Smooth muscle cell (in vitro differentiated cells): ENCODE measurements around the gene ADD1. TPM values are rescaled to one million over a fixed set of nuclear protein-coding genes. Genes with fewer than 3 reads are reported as not detected.

Experiments used
- DNase-seq: peaks from one replicate; lab custom pipeline; 2025; ENCODE audit not compliant: unreplicated experiment; lab: John Stamatoyannopoulos, UW
- H2AFZ ChIP-seq: fragments of 200-600 bp; sonication (generic); 2 replicates; pipeline ENCODE4 v1.6.0; 2016; ENCODE audit warnings: antibody characterized with exemption, low read depth, mild to moderate bottlenecking
- H3F3A ChIP-seq: fragments of 200-600 bp; sonication (generic); 2 replicates; pipeline ENCODE4 v1.6.0; 2017; ENCODE audit warnings: antibody characterized with exemption, low read depth
- H3K27ac ChIP-seq: fragments of 200-600 bp; sonication (generic); 2 replicates; pipeline ENCODE4 v1.5.1; 2016; ENCODE audit warnings: low read depth, mild to moderate bottlenecking
- H3K27me3 ChIP-seq: fragments of 200-600 bp; sonication (generic); 2 replicates; pipeline ENCODE4 v1.6.1; 2016; ENCODE audit warnings: low read depth, mild to moderate bottlenecking
- H3K36me3 ChIP-seq: fragments of 200-600 bp; sonication (generic); 2 replicates; pipeline ENCODE4 v1.5.1; 2016; ENCODE audit warnings: low read depth
- H3K4me1 ChIP-seq: fragments of 200-600 bp; sonication (generic); 2 replicates; pipeline ENCODE4 v1.5.1; 2016; ENCODE audit warnings: low read depth
- H3K4me2 ChIP-seq: fragments of 200-600 bp; sonication (generic); 2 replicates; pipeline ENCODE4 v1.6.0; 2016; ENCODE audit warnings: mild to moderate bottlenecking
- H3K4me3 ChIP-seq: fragments of 200-600 bp; sonication (generic); 2 replicates; pipeline ENCODE4 v1.5.1; 2016; ENCODE audit warnings: mild to moderate bottlenecking
- H3K79me2 ChIP-seq: fragments of 200-600 bp; sonication (generic); 2 replicates; pipeline ENCODE4 v1.6.0; 2016; ENCODE audit warnings: low read depth, mild to moderate bottlenecking
- H3K9ac ChIP-seq: fragments of 200-600 bp; sonication (generic); 2 replicates; pipeline ENCODE4 v1.6.0; 2016; ENCODE audit warnings: low read depth
- H3K9me3 ChIP-seq: fragments of 200-600 bp; sonication (generic); replicated peaks from 2 replicates; pipeline ENCODE4 v1.5.1; 2016; ENCODE audit warnings: low read depth
- H4K20me1 ChIP-seq: fragments of 200-600 bp; sonication (generic); 2 replicates; pipeline ENCODE4 v1.6.0; 2016; ENCODE audit warnings: low read depth
- WGBS: methylation state at CpG from one replicate; pipeline ENCODE4 v1.1.7; 2016; ENCODE audit warnings: low lambda C conversion rate; 5-methylcytosine and 5-hydroxymethylcytosine counted together
- polyA plus RNA-seq: library from polyadenylated mRNA; unstranded; fragments of >200 nt; fragmentation: Nextera tagmentation; extraction: Ambion mirVana; gene quantifications from 2 replicates; pipeline ENCODE4 v1.2.1, GENCODE V29; 2016
- total RNA-seq: library from RNA; depleted of rRNA; stranded (reverse); fragments of >200 nt; gene quantifications from 2 replicates; pipeline ENCODE4 v1.2.3, GENCODE V29; 2014
- TF ChIP-seq, protein P1 (sequence below): fragments of 200-600 bp; sonication (generic); IDR thresholded peaks from 2 replicates; pipeline ENCODE4 v1.5.1; 2017; ENCODE audit warnings: borderline replicate concordance, mild to moderate bottlenecking, antibody characterized with exemption; ENCODE audit not compliant: insufficient read depth, poor library complexity, severe bottlenecking

ADD1 gene
- total and polyA plus RNA-seq, 2 experiments from 2014 or later, result 109 to 175 TPM

DNA sequence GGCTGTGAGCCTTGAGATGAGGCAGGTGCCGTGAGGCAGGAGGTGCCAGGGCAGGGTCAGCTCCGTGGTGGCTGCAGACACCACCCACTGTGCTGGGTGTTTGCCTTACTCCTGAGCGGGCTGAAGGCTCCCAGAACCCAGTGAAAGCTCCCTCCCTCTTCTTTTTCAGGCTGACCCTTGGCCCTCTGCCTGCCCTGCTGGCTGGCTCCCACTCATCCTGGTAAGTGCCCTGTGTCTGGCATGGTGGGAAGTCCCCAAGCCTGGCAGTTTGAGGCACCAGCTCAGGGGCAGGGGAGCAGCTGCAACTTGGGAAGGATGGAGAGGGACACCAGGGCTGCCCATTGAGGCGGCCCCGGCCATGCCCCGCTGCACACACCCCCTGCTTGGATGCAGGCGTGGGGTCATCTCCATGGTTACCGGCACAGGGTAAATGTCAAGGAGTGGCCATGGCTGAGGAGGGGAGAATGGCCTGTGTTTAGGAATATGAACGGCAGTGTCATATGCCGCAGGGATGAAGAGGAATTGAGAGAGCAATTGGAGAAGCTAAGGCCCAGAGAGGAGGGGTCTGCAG, 33.9 kb upstream of the ADD1 start:
- H3F3A ChIP-seq, result no peaks in the 10 kb centered on the region
- H3K36me3 ChIP-seq, result no peaks in the 10 kb centered on the region
- no peaks in the 10 kb centered on the region for H3K9me3 ChIP-seq
- H3K27ac ChIP-seq, result no peak overlapping the region
- no peak for DNase-seq
- peaks cover 52% of the 10 kb centered on the region for H3K79me2 ChIP-seq
- peaks cover 89% of the 10 kb centered on the region for H4K20me1 ChIP-seq
- no peak overlapping the region for H3K4me2 ChIP-seq
- WGBS, result 89% methylated on average over 10 of the region's 10 CpGs
- no peak overlapping the region for H3K4me3 ChIP-seq
- no peaks in the 10 kb centered on the region for H3K27me3 ChIP-seq
- H3K4me1 ChIP-seq, result no peaks in the 10 kb centered on the region
- TF ChIP-seq, protein P1, sequence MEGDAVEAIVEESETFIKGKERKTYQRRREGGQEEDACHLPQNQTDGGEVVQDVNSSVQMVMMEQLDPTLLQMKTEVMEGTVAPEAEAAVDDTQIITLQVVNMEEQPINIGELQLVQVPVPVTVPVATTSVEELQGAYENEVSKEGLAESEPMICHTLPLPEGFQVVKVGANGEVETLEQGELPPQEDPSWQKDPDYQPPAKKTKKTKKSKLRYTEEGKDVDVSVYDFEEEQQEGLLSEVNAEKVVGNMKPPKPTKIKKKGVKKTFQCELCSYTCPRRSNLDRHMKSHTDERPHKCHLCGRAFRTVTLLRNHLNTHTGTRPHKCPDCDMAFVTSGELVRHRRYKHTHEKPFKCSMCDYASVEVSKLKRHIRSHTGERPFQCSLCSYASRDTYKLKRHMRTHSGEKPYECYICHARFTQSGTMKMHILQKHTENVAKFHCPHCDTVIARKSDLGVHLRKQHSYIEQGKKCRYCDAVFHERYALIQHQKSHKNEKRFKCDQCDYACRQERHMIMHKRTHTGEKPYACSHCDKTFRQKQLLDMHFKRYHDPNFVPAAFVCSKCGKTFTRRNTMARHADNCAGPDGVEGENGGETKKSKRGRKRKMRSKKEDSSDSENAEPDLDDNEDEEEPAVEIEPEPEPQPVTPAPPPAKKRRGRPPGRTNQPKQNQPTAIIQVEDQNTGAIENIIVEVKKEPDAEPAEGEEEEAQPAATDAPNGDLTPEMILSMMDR, result no peak
- H3K9ac ChIP-seq, result no peak overlapping the region
- no peak overlapping the region for H2AFZ ChIP-seq

DNA sequence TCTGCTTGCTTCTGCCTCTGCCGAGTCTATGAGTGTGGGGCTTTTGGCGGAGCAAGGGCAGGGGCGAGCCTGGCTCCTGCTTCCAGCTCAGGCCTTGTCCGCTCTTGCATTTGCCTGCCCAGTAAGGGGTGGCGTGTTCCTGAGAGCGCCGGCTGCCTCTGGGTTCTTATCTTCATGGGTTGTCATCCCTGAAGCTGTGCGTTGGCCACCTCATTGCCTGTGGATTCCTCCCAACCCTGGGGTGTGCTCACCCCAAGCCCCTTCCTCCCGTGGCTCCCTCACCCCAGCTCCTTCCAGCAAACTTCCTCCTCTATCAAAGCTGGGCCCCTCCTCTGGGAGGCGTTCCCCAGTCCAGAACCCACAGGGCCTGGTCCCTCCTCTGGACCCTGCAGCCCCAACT, 33.3 kb upstream of the ADD1 start:
- Histone ChIP-seq H3K36me3 (no peaks in the 10 kb centered on the region), H3K9ac (no peak overlapping the region), H3K79me2 (peaks cover 46% of the 10 kb centered on the region), H3K27me3 (no peaks in the 10 kb centered on the region), H3K4me3 (no peak overlapping the region), H3F3A (no peaks in the 10 kb centered on the region), H3K4me2 (no peak overlapping the region), H3K27ac (no peak overlapping the region), H3K9me3 (no peaks in the 10 kb centered on the region), H2AFZ (no peak overlapping the region), H3K4me1 (no peaks in the 10 kb centered on the region), H4K20me1 (peaks cover 82% of the 10 kb centered on the region)
- DNase-seq, result no peak
- TF ChIP-seq, protein P1, result no peak
- WGBS, result 91% methylated on average over 10 of the region's 10 CpGs

DNA sequence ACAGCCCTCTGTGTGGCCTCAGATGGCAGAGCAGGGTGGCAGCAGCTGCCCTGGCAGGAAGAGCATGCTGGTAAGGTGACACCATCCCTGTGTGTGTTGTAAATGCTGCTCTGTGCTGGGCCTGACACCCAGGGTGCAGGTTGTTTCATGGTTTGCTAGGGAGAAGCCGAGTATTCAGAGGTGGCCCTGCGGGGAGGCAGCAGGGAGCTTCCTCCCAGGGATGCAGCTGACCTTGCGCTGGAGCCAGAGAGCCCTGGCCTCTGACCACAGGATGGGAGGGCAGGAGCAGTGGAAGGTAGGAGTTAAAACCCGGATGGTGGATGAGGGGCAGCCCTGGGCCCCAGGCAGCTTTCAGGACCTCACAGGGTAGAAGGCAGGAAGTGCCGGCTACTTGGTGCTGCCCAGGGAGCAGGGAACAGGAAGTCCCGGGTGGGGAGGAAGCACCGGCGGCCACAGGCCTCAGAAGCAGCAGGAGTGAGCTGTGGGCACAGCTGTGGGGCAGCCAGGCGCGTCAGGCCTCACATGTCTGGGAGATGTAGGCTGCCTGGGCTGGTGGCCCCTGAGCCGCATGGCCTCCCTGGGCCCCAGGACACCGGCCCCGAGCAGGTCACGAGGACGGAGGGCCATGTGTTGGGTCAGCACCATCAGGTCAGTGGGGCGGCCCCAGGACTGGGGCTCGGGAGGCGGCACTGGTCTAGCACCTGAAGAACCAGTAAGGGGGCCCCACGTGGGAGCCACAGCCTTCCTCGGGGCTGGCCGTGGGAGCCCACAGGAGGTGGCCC, 31.6 kb upstream of the ADD1 start:
- H3K27me3 ChIP-seq, result no peaks in the 10 kb centered on the region
- H3K79me2 ChIP-seq, result peaks cover 46% of the 10 kb centered on the region
- peaks cover 3% of the 10 kb centered on the region for H3K9me3 ChIP-seq
- WGBS, result 73% methylated on average over 20 of the region's 21 CpGs
- no peak for DNase-seq
- no peak overlapping the region for H3K27ac ChIP-seq
- H3K9ac ChIP-seq, result no peak overlapping the region
- H2AFZ ChIP-seq, result no peak overlapping the region
- peaks cover 68% of the 10 kb centered on the region for H4K20me1 ChIP-seq
- TF ChIP-seq, protein P1, result no peak
- H3K4me3 ChIP-seq, result no peak overlapping the region
- H3K4me2 ChIP-seq, result no peak overlapping the region
- no peaks in the 10 kb centered on the region for H3F3A ChIP-seq
- H3K36me3 ChIP-seq, result no peaks in the 10 kb centered on the region
- no peaks in the 10 kb centered on the region for H3K4me1 ChIP-seq
